NB4 (cell line): ENCODE results near the gene CAMKK1.

Experiments
- CTCF ChIP-seq: IDR thresholded peaks from one replicate; pipeline ENCODE4 v1.5.1; 2012; ENCODE audit warnings: low read depth, low read length
- MAX ChIP-seq: IDR thresholded peaks from 2 replicates; pipeline ENCODE4 v1.6.1; 2011; ENCODE audit warnings: low read depth, low read length

- TF ChIP-seq CTCF (no peak), MAX (no peak)
Measured at GRCh38 chr17:3885970-3886369, 6.9 kb downstream of the CAMKK1 start.
